H1 (cell line): ENCODE data around the gene NPR1. TPM values are rescaled to one million over a fixed set of nuclear protein-coding genes. Genes with fewer than 3 reads are reported as not detected.

Source experiments
- CHD7 ChIP-seq: fragments of 300-600 bp; sonication (generic); IDR thresholded peaks from 2 replicates; pipeline ENCODE4 v1.7.1; 2012; ENCODE audit warnings: low read length, moderate library complexity, mild to moderate bottlenecking, inconsistent platforms; ENCODE audit not compliant: insufficient replicate concordance
- polyA plus RNA-seq, 7 experiments: library from polyadenylated mRNA; depleted of rRNA in 3 of 7; stranded (reverse) in 5 of 7; unstranded in 2 of 7; fragments of >200 nt in 5 of 7; fragments of 200-250 nt in 2 of 7; gene quantifications; 1 replicate in 5 of 7; 2 replicates in 1 of 7; 4 replicates in 1 of 7; pipeline versions ENCODE4 v1.2.1 to v1.2.3, GENCODE V29; 2011 to 2013; ENCODE audit warnings: missing spikeins in 2 of 7, mixed read lengths in 2 of 7
- total RNA-seq: library from RNA; stranded (reverse); fragmentation: NEBNext Ultra II Directional; extraction: Animal tissue kit (Norgen Biotek cat#: 25700); gene quantifications from 2 replicates; pipeline ENCODE4 v1.2.1, GENCODE V29; 2021

The NPR1 gene
- total and polyA plus RNA-seq, 2 of the 8 experiments (the other 6 are each of a cell fraction or from before 2014, with no cell fraction given): 11.7 to 13.2 TPM

- TF ChIP-seq CHD7: no peak
These were observed 8.9 kb upstream of the NPR1 start (continued) for GRCh38 chr1:153669606-153670005.
